CD4-positive, alpha-beta T cell treated with Interleukin-17A for 4 hours (primary cell): ENCODE data around the gene FADD.

Experiments used
- DNase-seq: peaks from one replicate; pipeline ENCODE4 v3.0.0-alpha.2; 2020; ENCODE audit warnings: mixed read lengths

Gene FADD

GRCh38 chr11:70241709-70242108, 38.6 kb downstream of the FADD start:
- no peak for DNase-seq

- no peak for DNase-seq
Measured at GRCh38 chr11:70242885-70243284, 39.8 kb downstream of the FADD start.

DNA sequence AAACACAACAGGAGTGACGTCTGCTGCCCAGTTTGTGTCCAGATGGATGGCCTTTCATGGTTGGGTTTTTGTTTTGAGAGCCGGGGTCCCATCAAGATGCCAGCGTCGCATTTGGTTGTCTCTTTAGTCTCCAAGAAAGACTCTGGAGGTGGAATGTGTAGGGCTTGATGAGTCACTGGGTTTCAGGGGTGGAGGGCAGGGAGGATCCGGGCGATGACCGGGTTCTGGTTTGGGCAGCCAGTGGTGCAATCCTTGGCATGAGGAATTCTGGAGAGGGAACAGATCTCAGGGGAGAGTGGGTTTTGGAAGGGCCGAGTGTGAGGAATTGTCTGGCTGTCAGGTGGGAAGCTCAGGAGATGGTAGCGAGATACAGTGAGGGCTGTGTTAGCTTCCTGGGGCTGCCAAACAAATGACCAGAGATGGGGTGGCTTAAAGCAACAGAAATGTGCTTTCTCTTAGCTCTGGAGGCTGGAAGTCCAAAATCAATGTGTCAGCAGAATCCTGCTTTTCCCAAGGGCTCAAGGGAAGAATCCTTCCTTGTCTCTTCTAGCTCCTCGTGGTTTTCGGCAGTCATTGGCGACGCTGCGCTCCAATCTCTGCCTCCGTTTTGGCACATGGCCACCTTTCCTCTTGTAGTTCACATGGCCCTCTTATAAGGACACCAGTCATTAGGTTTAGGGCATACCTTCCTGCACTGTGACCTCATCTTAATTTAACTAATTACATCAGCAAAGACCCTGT, 41.0 kb downstream of the FADD start:
- no peak for DNase-seq

DNA sequence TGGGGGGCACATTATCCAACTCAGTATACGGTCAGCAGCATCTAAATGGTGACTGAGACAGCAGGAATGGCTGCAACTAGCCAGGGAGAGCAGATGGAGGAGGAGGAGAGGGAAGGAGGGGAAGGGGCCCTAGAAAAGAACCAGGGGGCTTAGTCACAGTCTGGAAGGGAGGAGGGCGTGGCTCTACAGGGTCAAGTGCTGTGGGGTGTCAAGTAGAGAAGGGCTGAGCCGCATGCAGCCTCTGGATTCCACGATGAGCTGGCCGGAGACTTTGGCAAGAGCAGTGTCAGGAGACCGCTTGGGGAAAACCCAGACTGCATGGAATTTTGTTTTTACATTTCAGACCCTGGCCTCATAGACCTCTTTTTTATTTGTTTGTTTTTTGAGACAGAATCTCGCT, 41.6 kb downstream of the FADD start:
- no peak for DNase-seq

DNA sequence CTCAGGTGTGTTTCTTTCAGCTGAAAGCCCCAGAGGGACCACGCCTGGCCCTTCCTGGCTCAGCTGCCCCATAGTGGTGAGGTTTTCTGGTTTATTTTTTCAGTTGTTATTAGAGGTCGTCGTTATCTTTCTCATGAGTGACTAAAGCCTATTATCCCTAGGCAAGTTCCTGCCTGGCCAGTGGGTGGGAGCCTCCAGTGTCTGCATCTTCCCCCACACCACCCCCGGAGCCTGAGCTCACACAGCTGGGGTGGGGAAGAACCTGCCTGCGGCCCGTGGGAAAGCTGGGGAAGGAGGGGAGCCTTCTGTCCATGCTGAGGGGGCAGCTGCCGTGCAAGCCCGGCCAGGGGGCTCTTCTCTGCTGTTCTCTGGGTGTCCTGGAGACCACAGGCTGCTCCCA, 43.1 kb downstream of the FADD start:
- DNase-seq, result no peak

- no peak for DNase-seq
Measured at GRCh38 chr11:70247042-70247709, 44.1 kb downstream of the FADD start.

DNA sequence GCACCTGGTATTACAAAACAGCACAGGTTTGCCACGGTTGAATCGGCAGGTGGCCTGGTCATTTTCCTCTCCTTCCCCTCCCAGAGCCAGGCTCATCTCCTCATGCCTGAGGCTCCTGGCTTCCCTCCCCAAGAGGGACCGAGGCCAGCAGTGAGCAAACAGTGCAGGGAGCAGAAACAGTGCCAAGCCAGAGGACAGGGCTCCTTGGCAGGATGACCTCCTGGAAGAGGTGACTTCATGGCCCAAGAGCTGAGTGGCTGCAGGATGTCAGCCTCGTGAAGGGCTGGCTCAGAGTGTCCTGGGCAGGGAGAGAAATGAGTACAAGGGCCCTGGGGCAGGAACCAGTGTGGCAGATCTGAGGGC, 44.6 kb downstream of the FADD start:
- no peak for DNase-seq

DNA sequence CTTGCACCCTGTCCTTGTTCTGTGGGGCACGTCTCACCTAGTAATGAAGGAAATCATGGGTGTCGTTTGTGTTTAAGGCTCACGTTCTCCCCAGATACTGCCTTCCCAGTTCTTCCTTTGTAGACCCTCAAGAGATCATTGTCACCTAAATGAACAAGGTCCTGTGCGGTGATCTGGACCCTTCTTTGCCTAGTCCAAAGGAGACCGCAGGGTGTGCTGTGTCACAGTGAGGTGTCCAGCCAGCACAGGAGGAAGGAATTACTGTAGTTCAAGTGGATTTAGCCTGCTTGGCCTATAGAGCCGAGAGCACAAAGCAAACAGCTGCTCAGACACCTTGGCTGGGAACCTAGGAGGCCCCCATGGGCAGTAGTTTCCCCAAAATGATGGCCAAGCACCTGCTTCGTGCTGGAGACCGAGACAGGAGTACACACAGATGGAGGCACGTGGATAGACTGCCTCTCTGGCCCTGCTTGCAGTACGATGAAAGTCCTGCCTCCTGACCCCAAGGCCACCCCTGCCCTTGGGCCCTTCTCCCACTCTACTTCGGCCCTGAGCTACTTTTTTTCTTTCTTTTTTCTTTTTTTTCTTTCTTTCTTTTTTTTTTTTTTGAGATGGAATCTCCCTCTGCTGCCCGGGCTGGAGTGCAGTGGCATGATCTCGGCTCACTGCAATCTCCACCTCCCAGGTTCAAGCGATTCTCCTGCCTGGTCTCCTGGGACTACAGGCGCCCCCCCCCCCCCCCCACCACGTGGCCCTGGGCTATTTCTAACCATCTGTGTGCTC, 48.0 kb downstream of the FADD start:
- no peak for DNase-seq

DNA sequence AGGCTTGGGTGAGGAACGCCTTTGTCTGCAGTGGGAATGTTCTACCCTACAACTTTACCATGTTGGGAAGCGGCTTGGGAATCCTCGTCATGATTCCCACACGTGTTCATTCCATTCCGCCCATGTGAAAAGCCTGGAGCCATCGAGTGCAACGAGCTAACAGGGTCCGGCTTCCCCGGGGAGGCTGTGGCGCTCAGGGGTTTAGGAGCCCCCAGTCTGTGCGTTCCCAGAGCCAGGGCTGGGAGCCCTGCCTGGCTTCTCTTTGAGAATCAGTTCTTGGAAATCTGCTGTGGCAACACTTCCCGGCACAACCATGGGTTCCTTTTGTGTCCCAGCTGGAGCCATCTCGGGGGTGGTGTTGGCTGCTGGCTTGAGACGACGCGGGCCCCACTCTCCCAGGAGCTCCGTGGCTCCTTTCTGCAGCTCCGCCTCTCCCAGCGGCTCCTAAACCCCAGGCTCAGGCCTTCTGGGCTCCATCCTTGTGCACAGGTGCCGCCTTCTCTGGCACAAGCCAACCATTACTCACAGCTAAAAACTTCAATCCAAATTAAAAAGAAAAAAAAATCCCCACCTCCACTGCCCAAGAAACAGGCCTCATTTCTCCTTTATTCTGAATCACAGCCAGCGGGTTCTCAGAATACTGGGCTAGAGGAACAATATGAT, 48.7 kb downstream of the FADD start:
- no peak for DNase-seq

DNA sequence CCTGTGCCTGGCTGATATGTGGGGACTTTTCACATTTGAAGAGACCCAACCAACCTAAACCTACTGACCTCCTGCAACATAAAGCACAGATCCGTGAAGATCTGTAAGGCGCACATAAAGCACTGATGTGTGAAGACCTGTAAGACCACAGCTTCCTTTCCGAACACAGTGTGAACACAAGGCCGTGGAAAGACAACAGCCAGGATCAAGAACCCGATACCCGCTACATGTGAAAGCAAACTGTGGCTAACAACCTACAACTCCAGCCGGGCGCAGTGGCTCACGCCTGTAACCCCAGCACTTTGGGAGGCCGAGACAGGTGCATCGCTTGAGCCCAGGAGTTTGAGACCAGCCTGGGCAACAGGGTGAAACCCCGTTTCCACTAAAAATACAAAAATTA, 49.7 kb downstream of the FADD start:
- no peak for DNase-seq

- no peak for DNase-seq
Measured at GRCh38 chr11:70255477-70256116, 52.5 kb downstream of the FADD start.
